Measurements from ENCODE around the gene HAP1. TPM values are rescaled to one million over a fixed set of nuclear protein-coding genes. Genes with fewer than 3 reads are reported as not detected.

Gene HAP1
- total and polyA plus RNA-seq, 2 of the 8 experiments (the other 6 are each of a cell fraction or from before 2014, with no cell fraction given): 2.3 to 3.6 TPM

- H2AK5ac ChIP-seq (ENCODE audit: low read depth, low read length): no peak overlapping the region
- no peak overlapping the region for H3K14ac ChIP-seq (ENCODE audit: insufficient read length)
- H3K79me2 ChIP-seq (ENCODE audit: control insufficient read depth in 1 of 2, insufficient read depth in 2 of 2, low read length in 2 of 2): no peaks in the 10 kb centered on the region
- H3K4me1 ChIP-seq (replicated peaks in 1 of 4; ENCODE audit: control insufficient read depth in 3 of 4, insufficient read depth in 4 of 4, low read length in 3 of 4): peaks cover 2 to 22% (median 11%) of the 10 kb centered on the region in 4 experiments; a peak in 6 of 7 replicates
- no peak overlapping the region for H4K91ac ChIP-seq (replicated peaks; ENCODE audit: insufficient read length, low read length)
- peak overlapping the region; percentile 16 to 52; a peak in 3 of 4 replicates for H3K4me2 ChIP-seq (ENCODE audit: insufficient read depth in 1 of 2, low read depth in 2 of 2, low read length in 2 of 2)
- TF ChIP-seq, protein P1, sequence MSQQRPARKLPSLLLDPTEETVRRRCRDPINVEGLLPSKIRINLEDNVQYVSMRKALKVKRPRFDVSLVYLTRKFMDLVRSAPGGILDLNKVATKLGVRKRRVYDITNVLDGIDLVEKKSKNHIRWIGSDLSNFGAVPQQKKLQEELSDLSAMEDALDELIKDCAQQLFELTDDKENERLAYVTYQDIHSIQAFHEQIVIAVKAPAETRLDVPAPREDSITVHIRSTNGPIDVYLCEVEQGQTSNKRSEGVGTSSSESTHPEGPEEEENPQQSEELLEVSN (IDR thresholded peaks at IDR 0.05): peak; percentile 5; the same call in 1 of the 2 replicates
- no peak for TF ChIP-seq KDM4A (IDR thresholded peaks at IDR 0.05; ENCODE audit: low read depth, low read length, severe bottlenecking)
- H4K5ac ChIP-seq (ENCODE audit: insufficient read length, low read depth, low read length): no peak overlapping the region
- no peaks in the 10 kb centered on the region for H3K27me3 ChIP-seq (replicated peaks in 1 of 4; ENCODE audit: control insufficient read depth in 3 of 4, extremely low read depth in 1 of 4, insufficient read depth in 3 of 4, low read length in 3 of 4)
- no peaks in the 10 kb centered on the region for H4K20me1 ChIP-seq (replicated peaks in 1 of 2; ENCODE audit: control insufficient read depth in 1 of 2, insufficient read depth in 2 of 2, low read length in 2 of 2)
- H3K23me2 ChIP-seq (ENCODE audit: low read depth, low read length): no peaks in the 10 kb centered on the region
- no peaks in the 10 kb centered on the region for H3K79me1 ChIP-seq (ENCODE audit: low read depth, low read length)
- H3K9me3 ChIP-seq (ENCODE audit: insufficient read depth in 2 of 2, low read depth in 1 of 2, low read length in 1 of 2): no peaks in the 10 kb centered on the region; a peak in 1 of 4 replicates
- WGBS, 2 experiments (ENCODE audit: extremely low coverage in 1 of 2, insufficient coverage in 1 of 2, insufficient read length in 1 of 2, insufficient replicate concordance in 2 of 2, low coverage in 1 of 2, low lambda C conversion rate in 2 of 2, missing lambda C conversion rate in 1 of 2): 85% methylated on average over 3 of the region's 3 CpGs; no CpG with 5 or more reads in 1 of the 2 experiments
- H2BK5ac ChIP-seq (ENCODE audit: low read depth, low read length): no peak overlapping the region
- H3K27ac ChIP-seq (ENCODE audit: low read depth, low read length): peak overlapping the region; percentile 58; the same call in 1 of the 2 replicates
- no peak overlapping the region for H2BK15ac ChIP-seq (ENCODE audit: low read length)
- H2BK20ac ChIP-seq (ENCODE audit: low read length): no peak overlapping the region
- no peak for DNase-seq (ENCODE audit: low read depth in 1 of 2, low spot score in 2 of 2)
- no peak overlapping the region for H4K8ac ChIP-seq (ENCODE audit: extremely low read depth, insufficient read depth, low read length)
- ChIA-PET POLR2A (ENCODE audit: partially characterized antibody) (interaction anchor here (1.7 to 9.2 kb wide), 4 partner anchors 10 to 20 kb away, joined by 5 to 233 read pairs (median 8); partner anchors contain the start of gene EIF1), CTCF (ENCODE audit: partially characterized antibody) (interaction anchor here (1.3 to 7.1 kb wide), 3 partner anchors 8 to 97 kb away, joined by 4 to 59 read pairs (median 7); no protein-coding TSS in a partner anchor)
- H3K9ac ChIP-seq (replicated peaks in 1 of 4; ENCODE audit: extremely low read depth in 1 of 4, low read depth in 3 of 4, low read length in 3 of 4): no peak overlapping the region
- peak overlapping the region; percentile 41 for H2BK120ac ChIP-seq (replicated peaks; ENCODE audit: low read depth, low read length)
- H3K23ac ChIP-seq (ENCODE audit: insufficient read length): no peak overlapping the region
- H3K56ac ChIP-seq (replicated peaks; ENCODE audit: insufficient read length, low read depth, low read length): no peak overlapping the region
- H3K36me3 ChIP-seq (ENCODE audit: control insufficient read depth in 2 of 4, insufficient read depth in 4 of 4, low read length in 3 of 4): no peaks in the 10 kb centered on the region
- no peak overlapping the region for H2AFZ ChIP-seq (ENCODE audit: low read length)
- no peak overlapping the region for H3K4ac ChIP-seq (replicated peaks; ENCODE audit: insufficient read length, low read depth, low read length)
- H3K4me3 ChIP-seq (ENCODE audit: extremely low read depth in 1 of 4, insufficient read depth in 2 of 4, low read depth in 3 of 4, low read length in 4 of 4): peak overlapping the region in 1 of 4 experiments; percentile 36; a peak in 2 of 8 replicates
- H2BK12ac ChIP-seq (ENCODE audit: low read depth, low read length): peak overlapping the region; percentile 30
- H3K18ac ChIP-seq (ENCODE audit: extremely low read depth, low read length): peak overlapping the region; percentile 52; the same call in 1 of the 2 replicates
- FAIRE-seq: no peak
Measured at GRCh38 chr17:41676058-41676419, 58.4 kb downstream of the HAP1 start.

All from H1 (cell line).